ENCODE measurements around the gene MLC1. TPM values are rescaled to one million over a fixed set of nuclear protein-coding genes. Genes with fewer than 3 reads are reported as not detected.

The MLC1 gene
- total RNA-seq, 6 experiments from 2014 or later, result 0.60 to 0.68 TPM; not detected in 4

- no peak for DNase-seq
- TF ChIP-seq POLR2A (IDR thresholded peaks at IDR 0.05), result no peak
- TF ChIP-seq, protein P1, sequence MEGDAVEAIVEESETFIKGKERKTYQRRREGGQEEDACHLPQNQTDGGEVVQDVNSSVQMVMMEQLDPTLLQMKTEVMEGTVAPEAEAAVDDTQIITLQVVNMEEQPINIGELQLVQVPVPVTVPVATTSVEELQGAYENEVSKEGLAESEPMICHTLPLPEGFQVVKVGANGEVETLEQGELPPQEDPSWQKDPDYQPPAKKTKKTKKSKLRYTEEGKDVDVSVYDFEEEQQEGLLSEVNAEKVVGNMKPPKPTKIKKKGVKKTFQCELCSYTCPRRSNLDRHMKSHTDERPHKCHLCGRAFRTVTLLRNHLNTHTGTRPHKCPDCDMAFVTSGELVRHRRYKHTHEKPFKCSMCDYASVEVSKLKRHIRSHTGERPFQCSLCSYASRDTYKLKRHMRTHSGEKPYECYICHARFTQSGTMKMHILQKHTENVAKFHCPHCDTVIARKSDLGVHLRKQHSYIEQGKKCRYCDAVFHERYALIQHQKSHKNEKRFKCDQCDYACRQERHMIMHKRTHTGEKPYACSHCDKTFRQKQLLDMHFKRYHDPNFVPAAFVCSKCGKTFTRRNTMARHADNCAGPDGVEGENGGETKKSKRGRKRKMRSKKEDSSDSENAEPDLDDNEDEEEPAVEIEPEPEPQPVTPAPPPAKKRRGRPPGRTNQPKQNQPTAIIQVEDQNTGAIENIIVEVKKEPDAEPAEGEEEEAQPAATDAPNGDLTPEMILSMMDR (IDR thresholded peaks at IDR 0.05), result no peak
- Histone ChIP-seq H3K36me3 (no peaks in the 10 kb centered on the region), H3K4me1 (no peaks in the 10 kb centered on the region), H3K9me3 (no peaks in the 10 kb centered on the region), H3K27me3 (no peaks in the 10 kb centered on the region), H3K27ac (no peak overlapping the region), H3K4me3 (no peak overlapping the region)
- WGBS (ENCODE audit: insufficient coverage, low coverage, low lambda C conversion rate, missing lambda C conversion rate), result 76% methylated on average over 11 of the region's 23 CpGs
- intact Hi-C loops (cut with DNase I), result loop anchor here in 1 of 2 donors (10.0 kb wide), 1 partner anchor 271 kb away; no protein-coding TSS in a partner anchor
- ATAC-seq, result peak in 1 of 4 donors; percentile 46
Observed at GRCh38 chr22:50035976-50036724, 49.1 kb downstream of the MLC1 start.

GRCh38 chr22:50035131-50035881 lies 49.9 kb downstream of the MLC1 start:
- peaks cover 0 to 2% (median 0%) of the 10 kb centered on the region in 4 donors for H3K4me1 ChIP-seq
- no peaks in the 10 kb centered on the region for H3K9me3 ChIP-seq
- 80% methylated on average over 3 of the region's 24 CpGs for WGBS (ENCODE audit: insufficient coverage, low coverage, low lambda C conversion rate, missing lambda C conversion rate)
- intact Hi-C loops (cut with DNase I), result loop anchor here in 1 of 2 donors (10.0 kb wide), 1 partner anchor 271 kb away; no protein-coding TSS in a partner anchor
- no peak overlapping the region for H3K27ac ChIP-seq
- DNase-seq (no peak), ATAC-seq (no peak)
- no peaks in the 10 kb centered on the region for H3K36me3 ChIP-seq
- H3K4me3 ChIP-seq, result no peak overlapping the region
- TF ChIP-seq, protein P1 (IDR thresholded peaks at IDR 0.05), result no peak
- no peak for TF ChIP-seq POLR2A (IDR thresholded peaks at IDR 0.05)
- H3K27me3 ChIP-seq, result no peaks in the 10 kb centered on the region

- H3K4me3 ChIP-seq, result no peak overlapping the region
- H3K36me3 ChIP-seq, result no peaks in the 10 kb centered on the region
- H3K9me3 ChIP-seq, result no peaks in the 10 kb centered on the region
- no peak for TF ChIP-seq POLR2A (IDR thresholded peaks at IDR 0.05)
- TF ChIP-seq, protein P1 (IDR thresholded peaks at IDR 0.05), result no peak
- intact Hi-C loops (cut with DNase I), result loop anchor here (5.0 to 10.0 kb wide), 3 partner anchors 107 to 270 kb away; no protein-coding TSS in a partner anchor
- WGBS (ENCODE audit: insufficient coverage, low coverage, low lambda C conversion rate, missing lambda C conversion rate), result 47% methylated on average over 20 of the region's 43 CpGs
- H3K27ac ChIP-seq, result no peak overlapping the region
- no peaks in the 10 kb centered on the region for H3K27me3 ChIP-seq
- peaks cover 0 to 8% (median 0%) of the 10 kb centered on the region in 4 donors for H3K4me1 ChIP-seq
- DNase-seq, result no peak
- no peak for ATAC-seq
Observed at GRCh38 chr22:50034126-50035081, 50.8 kb downstream of the MLC1 start.
